PFSK-1 (cell line): ENCODE measurements around the gene NFATC3.

Experiments used
- FOXP2 ChIP-seq: optimal IDR thresholded peaks from 2 replicates; pipeline ENCODE3; 2011; ENCODE audit warnings: borderline replicate concordance, control low read depth, inconsistent platforms; ENCODE audit not compliant: insufficient read depth; ENCODE audit errors: extremely low read length, extremely low read depth
- POLR2AphosphoS5 ChIP-seq: IDR thresholded peaks from 2 replicates; pipeline ENCODE4 v1.6.1; 2012; ENCODE audit warnings: low read depth, mild to moderate bottlenecking, control low read depth, low read length, moderate library complexity
- SIN3A ChIP-seq: IDR thresholded peaks from 2 replicates; pipeline ENCODE4 v1.6.1; 2012; ENCODE audit warnings: mild to moderate bottlenecking, low read length, moderate library complexity, borderline replicate concordance; ENCODE audit not compliant: insufficient read depth
- TAF1 ChIP-seq: IDR thresholded peaks from 2 replicates; pipeline ENCODE4 v1.6.1; 2012; ENCODE audit warnings: low read length, control low read depth, borderline replicate concordance; ENCODE audit not compliant: insufficient read depth
- TF ChIP-seq, protein P1 (sequence below), 2 experiments: IDR thresholded peaks; 2 replicates each; pipeline versions ENCODE4 v1.6.1 to v1.8.0; 2011 to 2012; ENCODE audit warnings: low read depth in 2 of 2, low read length in 2 of 2, control low read depth in 1 of 2, inconsistent platforms in 1 of 2, mild to moderate bottlenecking in 1 of 2, moderate library complexity in 1 of 2; ENCODE audit not compliant: insufficient read depth in 1 of 2

Gene NFATC3

GRCh38 chr16:68188170-68188569 is 103.0 kb downstream of the NFATC3 start:
- TF ChIP-seq, protein P1, sequence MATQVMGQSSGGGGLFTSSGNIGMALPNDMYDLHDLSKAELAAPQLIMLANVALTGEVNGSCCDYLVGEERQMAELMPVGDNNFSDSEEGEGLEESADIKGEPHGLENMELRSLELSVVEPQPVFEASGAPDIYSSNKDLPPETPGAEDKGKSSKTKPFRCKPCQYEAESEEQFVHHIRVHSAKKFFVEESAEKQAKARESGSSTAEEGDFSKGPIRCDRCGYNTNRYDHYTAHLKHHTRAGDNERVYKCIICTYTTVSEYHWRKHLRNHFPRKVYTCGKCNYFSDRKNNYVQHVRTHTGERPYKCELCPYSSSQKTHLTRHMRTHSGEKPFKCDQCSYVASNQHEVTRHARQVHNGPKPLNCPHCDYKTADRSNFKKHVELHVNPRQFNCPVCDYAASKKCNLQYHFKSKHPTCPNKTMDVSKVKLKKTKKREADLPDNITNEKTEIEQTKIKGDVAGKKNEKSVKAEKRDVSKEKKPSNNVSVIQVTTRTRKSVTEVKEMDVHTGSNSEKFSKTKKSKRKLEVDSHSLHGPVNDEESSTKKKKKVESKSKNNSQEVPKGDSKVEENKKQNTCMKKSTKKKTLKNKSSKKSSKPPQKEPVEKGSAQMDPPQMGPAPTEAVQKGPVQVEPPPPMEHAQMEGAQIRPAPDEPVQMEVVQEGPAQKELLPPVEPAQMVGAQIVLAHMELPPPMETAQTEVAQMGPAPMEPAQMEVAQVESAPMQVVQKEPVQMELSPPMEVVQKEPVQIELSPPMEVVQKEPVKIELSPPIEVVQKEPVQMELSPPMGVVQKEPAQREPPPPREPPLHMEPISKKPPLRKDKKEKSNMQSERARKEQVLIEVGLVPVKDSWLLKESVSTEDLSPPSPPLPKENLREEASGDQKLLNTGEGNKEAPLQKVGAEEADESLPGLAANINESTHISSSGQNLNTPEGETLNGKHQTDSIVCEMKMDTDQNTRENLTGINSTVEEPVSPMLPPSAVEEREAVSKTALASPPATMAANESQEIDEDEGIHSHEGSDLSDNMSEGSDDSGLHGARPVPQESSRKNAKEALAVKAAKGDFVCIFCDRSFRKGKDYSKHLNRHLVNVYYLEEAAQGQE (IDR thresholded peaks at IDR 0.05; ENCODE audit: insufficient read depth in 1 of 2, low read depth in 2 of 2, low read length in 2 of 2) = no peak
- TF ChIP-seq POLR2AphosphoS5 = no peak
- TF ChIP-seq TAF1 = no peak
- TF ChIP-seq SIN3A = no peak
- no peak for TF ChIP-seq FOXP2

DNA sequence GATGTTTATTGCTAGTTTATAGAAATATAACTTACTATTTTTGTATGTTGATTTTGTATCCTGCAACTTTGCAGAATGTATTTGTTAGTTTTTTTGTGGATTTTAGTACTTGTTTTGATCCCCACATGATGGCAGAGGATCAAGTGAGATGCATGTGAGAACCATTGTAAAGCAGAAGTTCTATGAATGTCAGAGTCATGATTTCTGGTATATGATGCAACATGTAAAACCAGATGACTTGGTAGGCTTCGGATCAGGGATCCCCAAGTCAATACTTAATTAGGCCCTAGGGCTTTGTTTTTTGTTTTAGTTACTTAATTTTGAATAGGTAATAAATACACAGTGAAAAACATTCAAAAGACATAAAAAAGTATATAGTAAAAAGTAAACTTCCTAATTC is 104.9 kb downstream of the NFATC3 start:
- TF ChIP-seq SIN3A = no peak

GRCh38 chr16:68190736-68191510 is 105.8 kb downstream of the NFATC3 start:
- TF ChIP-seq SIN3A = no peak
- no peak for TF ChIP-seq FOXP2
- TF ChIP-seq, protein P1 (IDR thresholded peaks at IDR 0.05; ENCODE audit: insufficient read depth in 1 of 2, low read depth in 2 of 2, low read length in 2 of 2) = no peak
- no peak for TF ChIP-seq POLR2AphosphoS5
- no peak for TF ChIP-seq TAF1

DNA sequence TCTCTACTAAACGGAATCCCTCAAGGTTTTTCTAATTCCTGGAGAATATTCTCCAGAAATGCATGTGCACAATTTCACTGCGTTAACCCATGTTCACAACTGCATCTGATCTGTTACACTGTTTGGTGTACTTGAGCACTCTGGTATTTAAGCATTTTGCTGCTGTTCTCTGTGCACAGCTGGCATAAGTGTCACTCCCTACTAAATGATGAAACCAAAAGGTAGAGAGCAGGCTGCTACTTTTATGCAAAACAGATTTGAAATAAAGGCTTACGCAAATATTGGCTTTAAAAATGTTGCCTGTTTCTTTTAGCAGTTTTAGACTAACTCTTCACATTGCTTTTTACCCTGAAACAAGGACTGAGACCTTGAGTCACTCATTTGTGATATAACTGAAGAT is 109.1 kb downstream of the NFATC3 start:
- TF ChIP-seq TAF1 (no peak), FOXP2 (no peak), SIN3A (no peak), POLR2AphosphoS5 (no peak)
- TF ChIP-seq, protein P1 (IDR thresholded peaks at IDR 0.05; ENCODE audit: insufficient read depth in 1 of 2, low read depth in 2 of 2, low read length in 2 of 2) = no peak

DNA sequence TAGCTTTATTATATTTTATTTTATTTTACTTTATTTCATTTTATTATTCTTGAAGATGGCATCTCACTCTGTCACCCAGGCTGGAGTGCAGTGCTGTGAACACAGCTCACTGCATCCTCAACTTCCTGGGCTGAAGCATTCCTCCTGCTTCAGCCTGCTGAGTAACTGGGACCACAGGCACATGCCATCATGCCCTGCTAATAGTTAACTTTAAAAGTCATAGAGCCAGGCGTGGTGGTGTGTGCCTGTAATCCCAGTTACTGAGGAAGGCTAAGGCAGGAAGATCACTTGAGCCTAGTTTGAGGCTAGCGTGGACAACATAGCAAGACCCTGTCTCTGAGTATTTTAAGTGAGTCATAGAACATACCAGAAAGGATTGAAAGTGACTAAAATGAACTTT is 112.1 kb downstream of the NFATC3 start:
- no peak for TF ChIP-seq SIN3A
- TF ChIP-seq, protein P1 (IDR thresholded peaks at IDR 0.05; ENCODE audit: insufficient read depth in 1 of 2, low read depth in 2 of 2, low read length in 2 of 2) = no peak
- no peak for TF ChIP-seq POLR2AphosphoS5
- TF ChIP-seq TAF1 = no peak
- no peak for TF ChIP-seq FOXP2
